ENCODE measurements around the gene EPB41L2.
"Not testable (repeated sequence)": the region's sequence is repeated elsewhere in the genome, so short reads cannot be mapped to it uniquely, and the experiment has no call there.

Gene EPB41L2

GRCh38 chr6:130826442-130827246 is 236.4 kb downstream of the EPB41L2 start:
- FAIRE-seq: no peak

DNA sequence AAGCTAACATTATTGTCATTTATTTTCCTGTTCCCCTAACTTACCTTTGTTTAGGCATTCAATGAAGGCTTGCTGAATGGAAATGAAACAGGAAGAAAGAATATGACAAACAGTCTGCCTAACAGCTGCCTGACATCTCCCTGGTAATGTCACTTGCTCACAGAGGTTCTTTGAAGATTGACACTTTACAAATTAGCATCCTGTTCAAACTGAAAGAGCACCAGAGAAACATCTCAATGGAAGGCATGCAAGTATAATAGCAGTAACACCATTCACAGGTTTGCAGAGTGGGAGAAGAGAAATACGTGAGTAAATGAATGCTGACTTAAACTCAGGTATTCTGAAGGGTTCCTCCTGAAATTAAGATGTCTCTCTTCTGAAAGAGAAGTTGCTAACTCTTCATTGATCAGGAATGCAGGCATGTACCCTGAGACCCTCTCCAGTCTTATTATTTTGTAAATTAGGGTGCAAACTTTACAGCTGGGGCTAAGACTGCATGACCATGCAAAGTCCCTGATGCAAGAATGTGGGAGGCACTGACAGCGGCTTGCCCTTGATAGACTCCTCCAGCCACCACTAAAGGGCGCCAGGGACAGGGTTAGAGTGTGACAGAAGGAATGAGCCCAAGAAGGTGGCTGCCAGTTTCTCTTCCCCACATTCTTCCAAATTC is 237.1 kb downstream of the EPB41L2 start:
- FAIRE-seq: no peak

GRCh38 chr6:130824978-130825694 is 237.9 kb downstream of the EPB41L2 start:
- FAIRE-seq: no peak

- no peak for FAIRE-seq
Measured at GRCh38 chr6:130822736-130823135, 240.3 kb downstream of the EPB41L2 start.

GRCh38 chr6:130815200-130816071 is 247.6 kb downstream of the EPB41L2 start:
- no peak for FAIRE-seq

DNA sequence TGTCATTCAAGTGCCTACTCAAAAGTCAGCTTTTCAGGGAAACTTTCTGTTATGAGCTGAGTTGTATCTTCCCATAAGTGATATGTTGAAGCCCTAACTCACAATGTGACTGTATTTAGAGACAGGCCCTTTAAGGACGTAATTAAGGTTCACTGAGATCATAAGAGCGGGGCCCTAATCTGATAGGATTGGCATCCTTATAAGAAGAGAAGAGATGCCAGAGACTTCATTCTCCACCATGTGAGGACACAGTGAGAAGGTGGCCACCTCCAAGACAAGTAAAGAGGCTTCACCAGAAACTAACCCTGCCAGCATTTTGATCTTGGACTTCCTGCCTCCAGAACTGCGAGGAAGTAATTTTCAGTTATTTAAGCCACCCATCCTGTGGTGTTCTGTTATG is 248.5 kb downstream of the EPB41L2 start:
- no peak for FAIRE-seq

DNA sequence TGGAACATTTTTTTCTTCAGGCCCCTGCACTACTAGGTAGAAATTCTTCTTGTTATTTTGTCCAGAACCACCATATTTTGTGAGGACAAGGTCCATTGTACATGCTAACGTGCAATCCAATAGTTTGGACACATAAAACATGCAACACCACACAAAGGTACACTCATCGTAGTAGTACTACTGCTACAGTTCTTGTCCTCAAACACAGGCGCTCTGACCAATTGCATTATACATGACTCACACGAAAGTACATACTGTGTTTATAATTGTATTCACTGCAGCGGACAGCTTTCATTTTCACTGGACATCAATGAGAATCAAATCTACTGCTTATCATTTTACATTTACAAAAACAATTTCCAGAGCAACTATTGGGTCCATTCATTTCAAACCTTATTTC is 251.1 kb downstream of the EPB41L2 start:
- no peak for FAIRE-seq

GRCh38 chr6:130810307-130811030 is 252.6 kb downstream of the EPB41L2 start:
- FAIRE-seq: no peak

GRCh38 chr6:130801368-130801767 is 261.7 kb downstream of the EPB41L2 start:
- not testable (repeated sequence) for FAIRE-seq

DNA sequence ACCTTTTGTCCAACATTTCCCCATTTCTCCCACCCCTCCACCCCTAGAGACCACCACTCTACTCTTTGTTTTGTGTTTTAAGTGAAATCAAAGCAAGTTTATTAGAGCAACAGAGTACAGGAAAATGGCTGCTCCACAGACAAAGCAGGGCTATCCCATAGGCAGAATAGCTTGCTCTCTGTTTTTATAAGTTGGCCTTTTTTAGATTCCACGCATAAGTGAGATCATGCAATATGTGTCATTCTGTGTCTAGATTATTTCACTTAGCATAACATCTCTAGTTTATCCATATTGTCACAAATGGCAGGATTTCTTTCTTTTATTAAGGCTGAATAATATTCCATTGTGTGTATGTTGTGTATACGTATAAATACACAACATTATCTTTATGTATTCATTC is 266.0 kb downstream of the EPB41L2 start:
- no peak for FAIRE-seq

GRCh38 chr6:130796313-130796905 is 266.6 kb downstream of the EPB41L2 start:
- no peak for FAIRE-seq

DNA sequence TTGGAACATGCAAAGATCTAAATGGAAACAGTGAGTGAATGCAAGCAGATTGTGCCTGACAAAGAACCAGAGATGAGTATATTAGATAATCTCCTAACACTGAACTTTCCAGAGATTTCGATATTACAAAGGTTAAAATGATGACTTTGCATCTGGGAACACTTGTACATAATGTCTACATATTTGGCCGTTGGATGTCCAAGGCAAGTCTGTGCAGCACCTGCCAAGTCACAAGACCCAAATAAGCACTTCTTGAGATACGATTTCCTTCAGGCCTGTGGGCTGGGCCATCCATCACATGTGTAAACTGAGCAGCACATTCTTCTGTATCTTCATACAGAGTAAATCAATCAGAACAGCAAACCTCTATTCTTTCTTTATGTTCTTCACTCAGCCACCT is 268.3 kb downstream of the EPB41L2 start:
- FAIRE-seq: no peak

- no peak for FAIRE-seq
Measured at GRCh38 chr6:130794010-130794697, 268.9 kb downstream of the EPB41L2 start.
